H1 (cell line): ENCODE data around the gene SPTBN4.

Experiments used
- CTCF ChIP-seq, 3 experiments: IDR thresholded peaks; 1 replicate in 2 of 3; 2 replicates in 1 of 3; pipeline versions ENCODE4 v1.5.1 to v1.6.1; 2011; ENCODE audit warnings: low read length in 3 of 3, mild to moderate bottlenecking in 3 of 3, inconsistent platforms in 2 of 3, low read depth in 1 of 3, moderate library complexity in 1 of 3; ENCODE audit not compliant: insufficient read depth in 1 of 3; ENCODE audit errors: control extremely low read depth in 1 of 3
- E2F6 ChIP-seq: IDR thresholded peaks from 2 replicates; pipeline ENCODE4 v1.6.1; 2012; ENCODE audit warnings: inconsistent platforms
- KDM1A ChIP-seq: fragments of 200-600, 300-600 bp; sonication (generic); IDR thresholded peaks from 2 replicates; pipeline ENCODE4 v1.7.1; 2016; ENCODE audit warnings: mild to moderate bottlenecking, low read length, borderline replicate concordance
- MAX ChIP-seq: IDR thresholded peaks from 2 replicates; pipeline ENCODE4 v1.6.1; 2012; ENCODE audit warnings: inconsistent platforms
- POLR2A ChIP-seq, 2 experiments: IDR thresholded peaks; 1 replicate in 1 of 2; 2 replicates in 1 of 2; pipeline ENCODE4 v1.6.1; 2011; ENCODE audit warnings: low read depth in 2 of 2, low read length in 2 of 2, mild to moderate bottlenecking in 2 of 2; ENCODE audit errors: control extremely low read depth in 1 of 2
- RFX5 ChIP-seq: IDR thresholded peaks from 2 replicates; pipeline ENCODE4 v1.6.1; 2011; ENCODE audit warnings: low read depth, low read length, improper control_type of control experiment, borderline replicate concordance
- YY1 ChIP-seq: IDR thresholded peaks from 2 replicates; pipeline ENCODE4 v1.6.1; 2011; ENCODE audit warnings: low read depth, mild to moderate bottlenecking, low read length

- TF ChIP-seq RFX5 (peak; percentile 61; the same call in 1 of the 2 replicates), CTCF (IDR thresholded peaks at IDR 0.05; ENCODE audit: control extremely low read depth in 1 of 3, insufficient read depth in 1 of 3, low read depth in 1 of 3, low read length in 3 of 3) (peak in 2 of 3 experiments; percentile 53 to 71; a peak in 2 of 4 replicates), POLR2A (IDR thresholded peaks at IDR 0.05; ENCODE audit: control extremely low read depth in 1 of 2, low read depth in 2 of 2, low read length in 2 of 2) (peak; percentile 92 to 96), E2F6 (no peak), MAX (peak; percentile 41), YY1 (no peak), KDM1A (no peak)
Observed at GRCh38 chr19:40425450-40426287, 41.1 kb upstream of the SPTBN4 start, which contains the start of gene SERTAD1.
